ENCODE results near the gene ORC1.

- TF ChIP-seq REST (IDR thresholded peaks at IDR 0.05) (no peak), CTCF (IDR thresholded peaks at IDR 0.05; ENCODE audit: low read depth, low read length, missing input control) (no peak), TAF1 (conservative IDR thresholded peaks at IDR 0.05) (no peak), EGR1 (IDR thresholded peaks at IDR 0.05; ENCODE audit: low read depth in 2 of 2) (no peak)
These were observed 45.2 kb downstream of the ORC1 start for GRCh38 chr1:52358851-52359497.

Measured in liver (tissue), 3 donors.